K562 (cell line): ENCODE data around the gene ISM1. TPM values are rescaled to one million over a fixed set of nuclear protein-coding genes. Genes with fewer than 3 reads are reported as not detected.

ENCODE experiments used
- ATAC-seq: fragments of 200-7000 bp; cut with Tn5 transposase; 3 replicates; pipeline ENCODE4 v1.9.1; 2020; ENCODE audit warnings: moderate library complexity
- BruUV-seq: library from RNA; stranded (reverse); fragments of 400-500 nt; replicated peaks from 2 replicates; lab custom pipeline; 2021; lab: Mats Ljungman, UMichigan
- CTCF ChIA-PET: fragments of 300-600 bp; formaldehyde crosslinking; extraction: SDS; loops from one replicate; lab custom pipeline; 2021; ENCODE audit warnings: low intra/inter-chr PET ratio; lab: Yijun Ruan, JAX
- POLR2A ChIA-PET: fragments of 300-600, 350-650 bp; sonication (Branson Sonifier 250); formaldehyde crosslinking; extraction: SDS; loops from one replicate; lab custom pipeline; 2021; ENCODE audit warnings: antibody characterized with exemption, inconsistent platforms; lab: Yijun Ruan, JAX
- DNase-seq, 4 experiments: peaks; one replicate each; pipeline versions ENCODE4 v3.0.0 to v3.0.0-alpha.2; 2011 to 2018; ENCODE audit warnings: low spot score in 3 of 4, mixed read lengths in 3 of 4; ENCODE audit errors: extremely low read depth in 1 of 4
- FAIRE-seq: peaks from 2 replicates; lab custom pipeline; 2011; peaks lifted over from hg19 to GRCh38; lab: Jason Lieb, UNC
- H2AFZ ChIP-seq: 2 replicates; pipeline ENCODE4 v1.6.0; 2011; ENCODE audit warnings: low read depth, low read length, control low read depth, inconsistent platforms
- H3K27ac ChIP-seq: fragments of 200-600 bp; 3 replicates; pipeline ENCODE4 v1.8.0; 2011; ENCODE audit warnings: low read depth, mild to moderate bottlenecking, control low read depth, inconsistent platforms, low read length, moderate library complexity, mixed read lengths; ENCODE audit errors: extremely low read depth
- H3K27me3 ChIP-seq, 2 experiments: fragments of 300-600 bp in 1 of 2; 2 replicates in 1 of 2; 3 replicates in 1 of 2; pipeline versions ENCODE4 v1.6.0 to v1.8.0; 2011; ENCODE audit warnings: inconsistent platforms in 2 of 2, low read length in 2 of 2, mild to moderate bottlenecking in 1 of 2, mixed read lengths in 1 of 2, moderate library complexity in 1 of 2; ENCODE audit not compliant: control insufficient read depth in 2 of 2, insufficient read depth in 2 of 2
- H3K36me3 ChIP-seq: fragments of 300-600 bp; 3 replicates; pipeline ENCODE4 v1.8.0; 2011; ENCODE audit warnings: mild to moderate bottlenecking, low read length, inconsistent platforms; ENCODE audit not compliant: control insufficient read depth, insufficient read depth
- H3K4me1 ChIP-seq, 2 experiments: fragments of 200-600 bp in 1 of 2; replicated peaks in 1 of 2; 2 replicates in 1 of 2; 3 replicates in 1 of 2; pipeline versions ENCODE4 v1.5.1 to v1.8.0; 2011; ENCODE audit warnings: inconsistent platforms in 2 of 2, low read length in 2 of 2, mild to moderate bottlenecking in 1 of 2, mixed read lengths in 1 of 2, moderate library complexity in 1 of 2; ENCODE audit not compliant: control insufficient read depth in 2 of 2, insufficient read depth in 2 of 2
- H3K4me2 ChIP-seq: 2 replicates; pipeline ENCODE4 v1.6.1; 2011; ENCODE audit warnings: low read length, control low read depth, inconsistent platforms, mixed read lengths; ENCODE audit not compliant: insufficient read depth
- H3K4me3 ChIP-seq: fragments of 200-600 bp; sonication (generic), shearing (Covaris generic); 2 replicates; pipeline ENCODE4 v1.5.1; 2016; ENCODE audit warnings: control low read depth, inconsistent platforms
- H3K79me2 ChIP-seq: fragments of 200-600 bp; 3 replicates; pipeline ENCODE4 v1.8.0; 2011; ENCODE audit warnings: low read length, inconsistent platforms; ENCODE audit not compliant: control insufficient read depth, insufficient read depth
- H3K9ac ChIP-seq, 2 experiments: 2 replicates each; pipeline versions ENCODE4 v1.6.0 to v1.6.1; 2011; ENCODE audit warnings: low read depth in 2 of 2, low read length in 2 of 2, control low read depth in 1 of 2, inconsistent platforms in 1 of 2, mild to moderate bottlenecking in 1 of 2, mixed read lengths in 1 of 2; ENCODE audit not compliant: insufficient read depth in 1 of 2
- H3K9me1 ChIP-seq: one replicate; pipeline ENCODE4 v1.6.0; 2011; ENCODE audit warnings: inconsistent platforms, mild to moderate bottlenecking, low read length, moderate library complexity; ENCODE audit not compliant: control insufficient read depth, insufficient read depth
- H3K9me3 ChIP-seq: replicated peaks from 2 replicates; pipeline ENCODE4 v1.5.1; 2011; ENCODE audit warnings: low read depth, low read length, inconsistent platforms; ENCODE audit not compliant: control insufficient read depth, insufficient read depth
- H4K20me1 ChIP-seq: replicated peaks from 2 replicates; pipeline ENCODE4 v1.6.1; 2011; ENCODE audit warnings: low read length, inconsistent platforms, mixed read lengths; ENCODE audit not compliant: control insufficient read depth, insufficient read depth
- DNMT1 ChIP-seq: fragments of 450-650 bp; IDR thresholded peaks from 2 replicates; pipeline ENCODE4 v1.6.1; 2016; ENCODE audit warnings: antibody characterized with exemption, mild to moderate bottlenecking
- FOXA3 ChIP-seq, 2 experiments: fragments of 450-650 bp in 1 of 2; sonication (generic) in 1 of 2; formaldehyde crosslinking; IDR thresholded peaks in 1 of 2; conservative IDR thresholded peaks in 1 of 2; 2 replicates each; pipeline versions ENCODE4 v1.4.0 to v1.8.0; 2020 to 2022; ENCODE audit warnings: mild to moderate bottlenecking in 2 of 2, missing genetic modification reagents in 1 of 2
- GTF2B ChIP-seq: IDR thresholded peaks from 2 replicates; pipeline ENCODE4 v1.6.1; 2011; ENCODE audit not compliant: insufficient read length; ENCODE audit errors: extremely low read depth
- GTF2E2 ChIP-seq: fragments of 200-800 bp; sonication (Bioruptor generic); IDR thresholded peaks from 2 replicates; pipeline ENCODE4 v1.6.1; 2016; ENCODE audit warnings: missing genetic modification characterization, missing compliant biosample characterization
- HNRNPH1 ChIP-seq: fragments of 200-400 bp; formaldehyde crosslinking; optimal IDR thresholded peaks from 2 replicates; pipeline ENCODE3; 2017; ENCODE audit warnings: low read depth, mild to moderate bottlenecking, low read length, moderate library complexity
- KDM1A ChIP-seq, 2 experiments: fragments of 450-650 bp; IDR thresholded peaks; 2 replicates each; pipeline ENCODE4 v1.6.1; 2016; ENCODE audit warnings: mild to moderate bottlenecking in 2 of 2
- NFE2 ChIP-seq: IDR thresholded peaks from 2 replicates; pipeline ENCODE4 v1.6.1; 2014; ENCODE audit warnings: antibody characterized with exemption, low read depth
- NFXL1 ChIP-seq: fragments of 450-650 bp; formaldehyde crosslinking; IDR thresholded peaks from 2 replicates; pipeline ENCODE4 v1.4.0; 2021; ENCODE audit warnings: mild to moderate bottlenecking
- PHB ChIP-seq: fragments of 250-450 bp; sonication (Bioruptor Pico); IDR thresholded peaks from 2 replicates; pipeline ENCODE4 v1.5.0; 2021
- SAFB2 ChIP-seq: fragments of 200-400 bp; formaldehyde crosslinking; IDR thresholded peaks from 2 replicates; pipeline ENCODE4 v1.6.1; 2018; ENCODE audit warnings: borderline replicate concordance, low read length, low read depth, moderate library complexity; ENCODE audit not compliant: severe bottlenecking
- SUPT5H ChIP-seq: fragments of 450-650 bp; IDR thresholded peaks from 2 replicates; pipeline ENCODE4 v1.6.1; 2016
- ZC3H4 ChIP-seq: sonication (generic); formaldehyde crosslinking; IDR thresholded peaks from 2 replicates; pipeline ENCODE4 v1.9.0; 2021; ENCODE audit warnings: missing genetic modification reagents, borderline replicate concordance
- ZC3H8 ChIP-seq: fragments of 450-650 bp; IDR thresholded peaks from 2 replicates; pipeline ENCODE4 v1.6.1; 2017
- ZFP91 ChIP-seq: sonication (generic); formaldehyde crosslinking; IDR thresholded peaks from 2 replicates; pipeline ENCODE4 v1.8.0; 2022; ENCODE audit warnings: mild to moderate bottlenecking, missing genetic modification reagents
- ZNF384 ChIP-seq: IDR thresholded peaks from 2 replicates; pipeline ENCODE4 v1.6.1; 2012; ENCODE audit warnings: low read depth, low read length, improper control_type of control experiment
- ZNF717 ChIP-seq: fragments of 250-450 bp; sonication (Bioruptor Pico); IDR thresholded peaks from 2 replicates; pipeline ENCODE4 v1.5.0; 2021
- WGBS: fragments of 100-300 bp; shearing (Covaris generic); methylation state at CpG from one replicate; pipeline ENCODE4 v1.1.6; 2016; ENCODE audit warnings: low coverage, mixed read lengths; ENCODE audit not compliant: insufficient coverage; ENCODE audit errors: missing lambda C conversion rate; 5-methylcytosine and 5-hydroxymethylcytosine counted together
- in situ Hi-C: fragments of 300-500 bp; cut with MboI; formaldehyde crosslinking; loops from 4 replicates; pipeline ENCODE4 v1.15.0; 2018; ENCODE audit warnings: inconsistent platforms, mixed read lengths
- intact Hi-C: fragments of 100-400 bp; cut with micrococcal nuclease; formaldehyde crosslinking; loops from 2 replicates; pipeline ENCODE4 v1.14.2; 2022
- polyA plus RNA-seq, 8 experiments: library from polyadenylated mRNA; depleted of rRNA in 4 of 8; stranded (reverse) in 5 of 8; unstranded in 3 of 8; fragments of >200 nt; fragmentation: Nextera tagmentation in 2 of 8; fragmentation: Illumina TruSeq in 1 of 8; extraction: Ambion mirVana in 2 of 8; extraction: Trizol in 1 of 8; gene quantifications; 2 replicates each; pipeline versions ENCODE4 v1.2.1 to v1.2.3, GENCODE V29; 2011 to 2014; ENCODE audit warnings: inconsistent platforms in 1 of 8, missing spikeins in 1 of 8
- total RNA-seq, 7 experiments: library from RNA; depleted of rRNA in 6 of 7; stranded (reverse); fragments of >200 nt in 6 of 7; fragmentation: Illumina TruSeq in 2 of 7; extraction: Trizol in 2 of 7; gene quantifications; 2 replicates each; pipeline versions ENCODE4 v1.2.1 to v1.2.3, GENCODE V29; 2011 to 2021; ENCODE audit warnings: low replicate concordance in 1 of 7

Gene ISM1
- total and polyA plus RNA-seq, 9 of the 15 experiments (the other 6 are each of a cell fraction or from before 2014, with no cell fraction given) = not detected

- no peak for DNase-seq
- Histone ChIP-seq H3K27me3 (no peaks in the 10 kb centered on the region), H3K4me3 (no peak overlapping the region), H3K4me1 (no peaks in the 10 kb centered on the region), H3K36me3 (no peaks in the 10 kb centered on the region), H3K9me1 (no peaks in the 10 kb centered on the region), H2AFZ (no peak overlapping the region), H3K79me2 (no peaks in the 10 kb centered on the region), H3K9ac (no peak overlapping the region), H3K27ac (no peak overlapping the region), H4K20me1 (no peaks in the 10 kb centered on the region), H3K9me3 (no peaks in the 10 kb centered on the region), H3K4me2 (no peak overlapping the region)
- ChIA-PET CTCF (no interaction called here), POLR2A (no interaction called here)
- BruUV-seq = no TSS peak
- WGBS = no CpG with 5 or more reads among the region's 1 CpG
- no peak for FAIRE-seq
- TF ChIP-seq GTF2E2 (tag) = no peak
- TF ChIP-seq FOXA3 (CRISPR knock-in tag; conservative IDR thresholded peaks at IDR 0.05 in 1 of 2, IDR thresholded peaks at IDR 0.05 in 1 of 2) = no peak
- TF ChIP-seq ZC3H8 = no peak
- TF ChIP-seq PHB (CRISPR knock-in tag) = no peak
- no peak for TF ChIP-seq ZFP91 (CRISPR knock-in tag)
- no peak for TF ChIP-seq ZNF717 (CRISPR knock-in tag)
- no peak for TF ChIP-seq NFXL1
- no peak for TF ChIP-seq NFE2
- TF ChIP-seq KDM1A (IDR thresholded peaks at IDR 0.05) = no peak
- no peak for TF ChIP-seq DNMT1
- no peak for TF ChIP-seq SAFB2
- TF ChIP-seq GTF2B = no peak
- TF ChIP-seq ZC3H4 (CRISPR knock-in tag) = no peak
- TF ChIP-seq SUPT5H = no peak
- no peak for TF ChIP-seq ZNF384
- TF ChIP-seq HNRNPH1 = no peak
- in situ Hi-C loops (no loop called here), intact Hi-C loops (no loop called here)
- ATAC-seq = no peak
These were observed 16.1 kb downstream of the ISM1 start for GRCh38 chr20:13236990-13237720.
